ENCODE data around the gene IGF2BP3. TPM values are rescaled to one million over a fixed set of nuclear protein-coding genes. Genes with fewer than 3 reads are reported as not detected.

Gene IGF2BP3
- total RNA-seq, 4 donors from 2014 or later: 1.1 TPM; not detected in 3

DNA sequence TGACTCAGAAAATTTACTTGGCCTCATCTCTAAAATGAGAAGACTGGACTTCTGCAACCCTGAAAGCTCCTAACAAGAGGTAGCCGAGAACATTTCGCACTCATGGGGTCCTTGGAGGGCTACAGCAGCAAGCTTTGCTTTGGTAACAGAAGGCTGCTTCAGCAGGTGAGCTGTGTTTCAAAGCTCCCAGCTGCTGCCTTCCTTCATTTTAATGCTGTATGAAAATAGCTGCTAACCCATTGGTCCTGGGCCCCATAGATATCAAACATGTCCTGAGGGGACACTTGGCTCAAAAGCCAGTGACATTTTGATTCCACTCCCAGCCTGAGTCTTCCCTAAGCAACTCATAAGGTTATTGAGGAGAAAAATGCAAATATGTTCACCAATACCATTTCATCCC, 185.4 kb downstream of the IGF2BP3 start:
- no peaks in the 10 kb centered on the region for H3K9me3 ChIP-seq
- no peak overlapping the region for H3K27ac ChIP-seq
- no peaks in the 10 kb centered on the region for H3K36me3 ChIP-seq
- no peak overlapping the region for H3K4me3 ChIP-seq
- H3K4me1 ChIP-seq: no peaks in the 10 kb centered on the region
- DNase-seq: no peak
- TF ChIP-seq POLR2A (IDR thresholded peaks at IDR 0.05): no peak
- H3K27me3 ChIP-seq: no peaks in the 10 kb centered on the region

DNA sequence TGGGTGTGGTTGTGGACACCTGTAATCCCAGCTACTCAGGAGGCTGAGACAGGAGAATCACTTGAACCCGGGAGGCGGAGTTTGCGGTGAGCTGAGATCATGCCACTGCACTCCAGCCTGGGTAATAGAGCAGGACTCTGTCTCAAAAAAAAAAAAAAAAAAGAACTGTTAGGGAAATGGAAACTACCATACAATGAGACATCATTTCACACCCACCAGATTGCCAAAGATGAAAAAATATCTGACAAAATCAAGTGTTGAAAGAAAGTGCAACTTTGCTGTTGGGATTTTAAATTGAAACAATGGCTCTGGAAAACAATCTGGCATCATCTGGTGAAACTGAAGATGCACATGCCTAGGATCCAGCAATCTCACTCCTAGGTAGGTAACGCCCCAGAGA, 187.2 kb downstream of the IGF2BP3 start:
- no peak for DNase-seq
- no peaks in the 10 kb centered on the region for H3K36me3 ChIP-seq
- no peaks in the 10 kb centered on the region for H3K27me3 ChIP-seq
- TF ChIP-seq, protein P1, sequence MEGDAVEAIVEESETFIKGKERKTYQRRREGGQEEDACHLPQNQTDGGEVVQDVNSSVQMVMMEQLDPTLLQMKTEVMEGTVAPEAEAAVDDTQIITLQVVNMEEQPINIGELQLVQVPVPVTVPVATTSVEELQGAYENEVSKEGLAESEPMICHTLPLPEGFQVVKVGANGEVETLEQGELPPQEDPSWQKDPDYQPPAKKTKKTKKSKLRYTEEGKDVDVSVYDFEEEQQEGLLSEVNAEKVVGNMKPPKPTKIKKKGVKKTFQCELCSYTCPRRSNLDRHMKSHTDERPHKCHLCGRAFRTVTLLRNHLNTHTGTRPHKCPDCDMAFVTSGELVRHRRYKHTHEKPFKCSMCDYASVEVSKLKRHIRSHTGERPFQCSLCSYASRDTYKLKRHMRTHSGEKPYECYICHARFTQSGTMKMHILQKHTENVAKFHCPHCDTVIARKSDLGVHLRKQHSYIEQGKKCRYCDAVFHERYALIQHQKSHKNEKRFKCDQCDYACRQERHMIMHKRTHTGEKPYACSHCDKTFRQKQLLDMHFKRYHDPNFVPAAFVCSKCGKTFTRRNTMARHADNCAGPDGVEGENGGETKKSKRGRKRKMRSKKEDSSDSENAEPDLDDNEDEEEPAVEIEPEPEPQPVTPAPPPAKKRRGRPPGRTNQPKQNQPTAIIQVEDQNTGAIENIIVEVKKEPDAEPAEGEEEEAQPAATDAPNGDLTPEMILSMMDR (IDR thresholded peaks at IDR 0.05): no peak
- TF ChIP-seq POLR2A (IDR thresholded peaks at IDR 0.05): no peak
- H3K9me3 ChIP-seq: no peaks in the 10 kb centered on the region
- no peaks in the 10 kb centered on the region for H3K4me1 ChIP-seq
- no peak overlapping the region for H3K27ac ChIP-seq
- H3K4me3 ChIP-seq: no peak overlapping the region

DNA sequence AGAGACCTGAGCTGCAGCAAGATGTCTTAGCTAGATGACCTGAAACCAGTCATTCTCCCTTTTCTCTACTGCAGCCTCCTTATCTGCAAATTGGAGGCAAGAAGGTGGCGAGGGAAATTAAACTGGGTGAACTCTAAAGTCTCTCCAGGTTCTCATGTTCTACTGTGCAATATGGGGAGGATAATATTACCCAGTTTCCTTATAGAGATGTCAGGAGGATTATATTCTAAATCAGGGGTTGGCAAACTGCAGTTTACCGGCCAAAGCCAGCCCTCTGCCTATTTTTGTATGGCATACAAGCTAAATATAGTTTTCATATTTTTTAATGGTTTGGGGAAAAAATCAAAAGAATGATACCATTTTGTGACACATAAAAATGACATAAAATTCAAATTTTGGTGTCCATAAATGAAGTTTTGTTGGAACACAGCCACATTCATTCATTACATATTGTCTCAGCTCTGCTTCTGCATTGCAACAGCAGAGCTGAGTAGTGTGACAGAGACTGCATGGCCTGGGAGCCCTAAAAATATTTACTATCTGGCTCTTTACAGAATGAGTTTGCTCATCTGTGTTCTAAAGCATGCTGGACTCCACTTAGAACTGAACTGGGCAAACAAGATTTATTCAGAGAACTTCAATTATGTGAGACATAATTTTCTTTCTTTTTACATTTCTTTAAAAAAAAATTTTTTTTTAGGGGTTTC, 190.3 kb downstream of the IGF2BP3 start:
- no peak for DNase-seq
- H3K4me3 ChIP-seq: no peak overlapping the region
- TF ChIP-seq, protein P1 (IDR thresholded peaks at IDR 0.05): no peak
- TF ChIP-seq POLR2A (IDR thresholded peaks at IDR 0.05): no peak
- H3K27me3 ChIP-seq: no peaks in the 10 kb centered on the region
- H3K9me3 ChIP-seq: no peaks in the 10 kb centered on the region
- H3K4me1 ChIP-seq: no peaks in the 10 kb centered on the region
- no peak overlapping the region for H3K27ac ChIP-seq
- no peaks in the 10 kb centered on the region for H3K36me3 ChIP-seq

DNA sequence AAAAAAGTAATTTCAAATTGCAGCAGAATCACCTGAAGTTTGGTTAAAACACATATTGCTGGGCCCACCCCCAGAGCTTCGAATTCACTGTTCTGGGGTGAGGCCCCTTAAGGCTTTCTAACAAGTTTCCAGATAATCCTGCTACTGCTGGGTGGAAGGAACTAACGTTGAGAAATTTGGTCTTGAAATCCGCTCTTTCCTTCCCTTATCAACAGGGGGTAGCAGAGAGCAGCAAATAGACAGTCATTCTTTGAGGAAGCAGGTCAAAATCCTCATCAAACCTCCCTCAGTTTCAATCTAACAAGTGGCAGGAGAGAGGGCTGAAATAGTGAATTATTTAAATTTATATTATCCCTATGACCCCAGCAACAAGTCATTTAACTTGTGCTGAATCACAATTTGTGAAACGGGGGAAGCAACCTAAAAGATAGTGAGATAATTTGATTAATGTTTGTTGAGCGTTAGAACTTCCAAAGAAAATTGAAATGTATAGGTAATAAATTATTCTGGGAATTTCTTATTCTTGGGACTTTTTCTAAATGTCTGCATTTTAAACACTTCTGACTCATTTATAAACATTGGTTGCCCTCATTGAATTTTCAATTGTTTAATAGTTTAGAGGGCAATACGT, 192.8 kb downstream of the IGF2BP3 start:
- Histone ChIP-seq H3K4me1 (no peaks in the 10 kb centered on the region), H3K9me3 (no peaks in the 10 kb centered on the region), H3K36me3 (no peaks in the 10 kb centered on the region), H3K27me3 (no peaks in the 10 kb centered on the region), H3K4me3 (no peak overlapping the region), H3K27ac (no peak overlapping the region)
- DNase-seq: peak in 1 of 3 donors; percentile 55
- TF ChIP-seq, protein P1 (IDR thresholded peaks at IDR 0.05): peak in 5 of 6 experiments; percentile 17 to 82 (median 71)
- no peak for TF ChIP-seq POLR2A (IDR thresholded peaks at IDR 0.05)

DNA sequence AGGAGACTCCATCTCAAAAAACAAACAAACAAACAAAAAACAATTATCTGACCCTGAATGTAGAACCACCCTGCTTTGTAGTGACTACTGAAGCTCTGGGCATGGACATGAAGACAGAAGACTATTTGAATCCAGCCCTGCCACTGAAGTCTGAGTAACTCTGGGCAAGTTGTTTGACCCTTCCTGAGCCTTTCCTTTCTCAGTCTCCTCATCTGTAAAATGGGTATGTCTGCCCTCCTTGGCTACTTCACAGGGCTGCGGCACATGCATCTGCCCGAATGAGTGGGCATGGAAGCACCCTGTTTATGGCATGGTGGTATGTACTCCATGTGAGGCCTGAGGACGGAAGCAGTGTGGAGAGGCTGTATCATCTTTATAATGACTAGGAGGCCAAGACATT, 193.3 kb downstream of the IGF2BP3 start:
- no peaks in the 10 kb centered on the region for H3K4me1 ChIP-seq
- H3K4me3 ChIP-seq: no peak overlapping the region
- no peak overlapping the region for H3K27ac ChIP-seq
- TF ChIP-seq, protein P1 (IDR thresholded peaks at IDR 0.05): no peak
- TF ChIP-seq POLR2A (IDR thresholded peaks at IDR 0.05): no peak
- no peak for DNase-seq
- no peaks in the 10 kb centered on the region for H3K27me3 ChIP-seq
- H3K36me3 ChIP-seq: no peaks in the 10 kb centered on the region
- no peaks in the 10 kb centered on the region for H3K9me3 ChIP-seq

DNA sequence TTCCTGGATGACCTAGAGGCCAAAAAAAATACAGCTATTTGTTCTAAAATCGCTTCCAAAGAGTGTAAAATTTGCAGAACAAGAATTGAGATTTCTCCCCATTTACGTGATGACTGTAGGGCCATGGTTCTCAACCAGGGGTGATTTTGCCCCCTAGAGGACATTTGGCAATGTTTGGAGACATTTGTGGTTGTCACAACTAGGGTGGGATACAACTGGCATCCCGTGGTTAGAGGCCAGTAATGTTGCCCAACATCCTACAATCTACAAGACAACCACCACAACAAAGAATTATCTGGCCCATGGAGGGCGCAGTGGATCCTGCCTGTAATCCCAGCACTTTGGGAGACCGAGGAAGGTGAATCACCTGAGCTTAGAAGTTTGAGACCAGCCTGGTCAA, 193.9 kb downstream of the IGF2BP3 start:
- Histone ChIP-seq H3K36me3 (no peaks in the 10 kb centered on the region), H3K27me3 (no peaks in the 10 kb centered on the region), H3K4me3 (no peak overlapping the region), H3K27ac (no peak overlapping the region), H3K4me1 (no peaks in the 10 kb centered on the region), H3K9me3 (no peaks in the 10 kb centered on the region)
- no peak for TF ChIP-seq POLR2A (IDR thresholded peaks at IDR 0.05)
- TF ChIP-seq, protein P1 (IDR thresholded peaks at IDR 0.05): no peak
- no peak for DNase-seq
